C4-2B (cell line): ENCODE data around the gene DHX58.

ENCODE experiments used
- H3K27ac ChIP-seq: fragments of 450-650 bp; 2 replicates; pipeline ENCODE4 v1.5.1; 2017
- ZFX ChIP-seq: fragments of 450-650 bp; IDR thresholded peaks from 2 replicates; pipeline ENCODE4 v1.6.1; 2017
- TF ChIP-seq, protein P1 (sequence below): fragments of 450-650 bp; conservative IDR thresholded peaks from 2 replicates; pipeline ENCODE4 v1.5.1; 2017; ENCODE audit warnings: mild to moderate bottlenecking

The DHX58 gene

DNA sequence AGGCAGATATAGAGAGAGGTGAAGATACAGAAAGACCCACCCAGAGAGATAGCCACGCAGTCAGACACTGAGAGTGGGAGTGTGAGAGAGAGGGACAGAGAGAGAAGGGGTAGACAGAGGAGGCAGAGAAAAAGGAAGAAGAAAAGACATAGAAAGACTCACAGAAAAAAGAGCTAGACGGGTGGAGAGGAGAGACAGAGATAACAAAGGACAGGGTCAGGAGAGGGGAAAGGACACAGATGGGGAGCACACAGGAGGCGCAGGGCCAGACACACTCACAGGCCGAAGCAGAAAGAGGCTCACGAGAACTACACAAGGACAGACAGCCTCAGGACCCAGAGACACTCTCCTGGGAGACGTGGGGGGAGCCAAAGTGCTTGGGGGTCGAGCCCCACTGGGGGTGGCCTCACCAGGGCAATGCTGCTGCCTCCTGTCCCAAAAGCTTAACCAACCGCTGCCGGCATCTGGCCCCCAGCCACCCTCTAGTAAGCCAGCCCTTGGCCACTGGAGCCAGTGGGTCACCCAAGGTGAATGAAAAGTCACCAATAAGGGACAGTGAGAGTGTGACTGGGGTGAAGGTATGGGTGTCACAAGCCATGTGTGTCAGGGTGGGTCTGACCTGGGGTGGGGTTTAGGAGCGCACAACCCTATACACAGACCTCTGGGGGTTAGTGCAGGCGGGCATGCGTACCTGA, 18.0 kb downstream of the DHX58 start:
- TF ChIP-seq, protein P1, sequence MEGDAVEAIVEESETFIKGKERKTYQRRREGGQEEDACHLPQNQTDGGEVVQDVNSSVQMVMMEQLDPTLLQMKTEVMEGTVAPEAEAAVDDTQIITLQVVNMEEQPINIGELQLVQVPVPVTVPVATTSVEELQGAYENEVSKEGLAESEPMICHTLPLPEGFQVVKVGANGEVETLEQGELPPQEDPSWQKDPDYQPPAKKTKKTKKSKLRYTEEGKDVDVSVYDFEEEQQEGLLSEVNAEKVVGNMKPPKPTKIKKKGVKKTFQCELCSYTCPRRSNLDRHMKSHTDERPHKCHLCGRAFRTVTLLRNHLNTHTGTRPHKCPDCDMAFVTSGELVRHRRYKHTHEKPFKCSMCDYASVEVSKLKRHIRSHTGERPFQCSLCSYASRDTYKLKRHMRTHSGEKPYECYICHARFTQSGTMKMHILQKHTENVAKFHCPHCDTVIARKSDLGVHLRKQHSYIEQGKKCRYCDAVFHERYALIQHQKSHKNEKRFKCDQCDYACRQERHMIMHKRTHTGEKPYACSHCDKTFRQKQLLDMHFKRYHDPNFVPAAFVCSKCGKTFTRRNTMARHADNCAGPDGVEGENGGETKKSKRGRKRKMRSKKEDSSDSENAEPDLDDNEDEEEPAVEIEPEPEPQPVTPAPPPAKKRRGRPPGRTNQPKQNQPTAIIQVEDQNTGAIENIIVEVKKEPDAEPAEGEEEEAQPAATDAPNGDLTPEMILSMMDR: no peak
- TF ChIP-seq ZFX: no peak
- H3K27ac ChIP-seq: no peak overlapping the region

DNA sequence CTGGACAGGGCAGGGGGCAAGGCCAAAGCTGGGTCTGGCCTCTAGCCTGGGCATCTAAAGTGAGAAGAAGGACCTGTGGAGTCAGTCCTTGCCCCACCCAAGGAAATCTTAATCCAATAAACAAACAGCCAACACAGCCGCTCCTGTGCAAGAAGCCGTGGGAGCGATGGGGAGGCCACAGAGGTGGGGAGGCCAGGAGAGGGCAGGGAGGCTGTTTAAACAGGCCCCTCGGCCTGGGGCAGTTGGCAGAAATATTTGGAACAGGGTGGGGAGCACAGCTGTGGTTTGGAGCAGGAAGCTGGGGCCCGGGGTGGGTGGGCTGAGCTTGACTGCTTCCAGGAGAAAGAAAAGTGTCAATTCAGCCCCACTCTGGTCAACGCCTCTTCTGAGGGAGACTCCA, 19.6 kb downstream of the DHX58 start:
- TF ChIP-seq ZFX: no peak
- TF ChIP-seq, protein P1: no peak
- H3K27ac ChIP-seq: no peak overlapping the region

DNA sequence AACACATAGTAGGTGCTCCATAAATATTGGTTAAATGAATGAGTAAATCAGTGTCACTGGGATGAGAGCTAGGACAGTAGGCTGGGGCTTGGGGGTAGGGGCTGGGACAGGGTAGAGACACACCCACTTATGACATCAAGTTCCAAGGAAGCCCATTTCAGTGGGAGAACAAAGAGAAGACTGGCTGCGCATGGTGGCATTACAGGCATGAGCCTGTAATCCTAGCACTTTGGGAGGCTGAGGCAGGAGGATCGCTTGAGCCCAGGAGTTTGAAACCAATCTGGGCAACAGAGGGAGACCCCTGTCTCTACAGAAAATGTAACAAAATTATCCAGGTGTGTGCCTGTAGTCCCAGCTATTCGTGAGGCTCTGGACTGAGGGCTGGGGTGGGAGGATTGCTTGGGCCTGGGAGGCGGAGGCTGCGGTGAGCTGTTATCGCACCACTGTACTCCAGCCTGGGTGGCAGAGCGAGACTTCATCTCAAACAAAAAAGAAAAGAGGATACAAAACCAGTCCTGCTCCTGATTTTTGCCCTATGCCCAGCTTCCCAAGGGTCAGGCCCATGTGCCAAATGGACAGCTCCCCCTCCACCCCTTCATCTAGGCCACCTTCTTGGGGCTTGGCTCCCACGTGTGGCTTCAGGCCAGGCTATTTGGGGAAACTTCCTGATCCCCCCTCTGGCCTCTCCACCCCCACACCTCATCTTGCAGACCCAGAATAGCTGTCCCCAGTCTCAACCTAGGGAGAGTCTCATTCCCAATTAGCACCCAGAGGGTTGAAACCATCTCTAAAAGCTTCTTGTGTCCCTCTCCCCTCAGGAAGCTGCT, 21.3 kb downstream of the DHX58 start:
- TF ChIP-seq ZFX: no peak
- TF ChIP-seq, protein P1: no peak
- no peak overlapping the region for H3K27ac ChIP-seq

DNA sequence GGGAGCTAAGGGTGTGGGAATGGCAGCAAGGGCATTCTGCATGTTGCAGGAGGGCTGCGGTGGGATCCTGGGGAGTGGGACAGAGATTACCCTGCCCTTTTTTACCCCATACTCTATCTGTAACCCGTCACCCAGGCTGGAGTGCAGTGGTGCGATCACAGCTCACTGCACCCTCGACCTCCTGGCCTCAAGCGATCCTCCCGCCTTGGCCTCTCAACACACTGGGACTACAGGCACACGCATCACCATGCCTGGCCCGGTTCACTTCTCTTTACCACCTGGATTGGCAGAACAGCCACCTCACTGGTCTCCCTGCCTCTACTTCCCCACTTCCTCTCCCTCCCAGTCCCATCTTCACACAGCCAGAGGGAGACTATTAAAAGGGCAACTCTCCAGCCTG, 23.8 kb downstream of the DHX58 start:
- no peak overlapping the region for H3K27ac ChIP-seq
- TF ChIP-seq, protein P1: no peak
- no peak for TF ChIP-seq ZFX

DNA sequence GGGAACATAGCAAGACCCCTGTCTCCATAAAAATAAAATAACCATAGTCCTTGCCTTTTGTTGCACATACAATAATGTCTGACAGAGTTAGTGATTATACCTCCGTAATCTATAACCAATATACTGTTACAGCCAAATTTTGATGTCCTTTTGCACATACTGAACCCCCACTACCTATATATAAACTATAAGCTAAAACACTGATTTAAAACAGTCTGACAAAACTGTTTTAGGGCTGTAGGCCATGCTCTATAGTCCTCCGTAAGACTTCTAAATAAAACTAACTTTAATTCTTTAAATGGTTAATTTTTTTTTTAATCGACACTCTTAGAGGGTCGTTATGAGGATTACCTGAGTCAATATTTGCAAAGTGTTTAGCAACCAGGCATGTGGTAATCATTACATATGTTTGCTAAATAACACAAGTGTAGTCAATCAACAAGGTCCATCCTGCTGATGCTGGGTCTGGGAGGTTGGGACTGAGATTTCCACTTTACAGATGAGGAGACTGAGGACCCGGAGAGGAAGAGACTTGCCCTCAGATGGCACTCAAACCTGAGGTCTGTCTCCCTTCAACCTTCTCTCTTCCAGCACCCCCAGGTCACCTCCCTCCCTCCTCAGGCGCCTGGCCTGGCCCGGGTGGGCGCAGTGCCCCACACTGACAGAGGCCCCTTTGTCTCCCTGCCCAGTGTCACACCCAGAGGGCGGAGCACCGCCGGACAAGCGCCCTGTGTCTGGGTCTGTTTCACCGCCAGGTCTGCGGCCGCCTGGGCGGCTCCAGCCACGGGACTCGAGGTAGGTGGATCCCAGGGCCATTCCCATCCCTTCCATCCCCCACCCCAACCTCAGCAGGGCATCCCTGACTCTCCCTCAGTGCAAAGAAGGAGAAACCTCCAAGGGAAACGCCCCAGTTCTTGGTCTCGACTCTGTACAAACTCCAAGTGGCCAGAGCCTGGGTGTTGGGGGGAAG, 24.5 kb downstream of the DHX58 start:
- H3K27ac ChIP-seq: no peak overlapping the region
- TF ChIP-seq, protein P1: no peak

DNA sequence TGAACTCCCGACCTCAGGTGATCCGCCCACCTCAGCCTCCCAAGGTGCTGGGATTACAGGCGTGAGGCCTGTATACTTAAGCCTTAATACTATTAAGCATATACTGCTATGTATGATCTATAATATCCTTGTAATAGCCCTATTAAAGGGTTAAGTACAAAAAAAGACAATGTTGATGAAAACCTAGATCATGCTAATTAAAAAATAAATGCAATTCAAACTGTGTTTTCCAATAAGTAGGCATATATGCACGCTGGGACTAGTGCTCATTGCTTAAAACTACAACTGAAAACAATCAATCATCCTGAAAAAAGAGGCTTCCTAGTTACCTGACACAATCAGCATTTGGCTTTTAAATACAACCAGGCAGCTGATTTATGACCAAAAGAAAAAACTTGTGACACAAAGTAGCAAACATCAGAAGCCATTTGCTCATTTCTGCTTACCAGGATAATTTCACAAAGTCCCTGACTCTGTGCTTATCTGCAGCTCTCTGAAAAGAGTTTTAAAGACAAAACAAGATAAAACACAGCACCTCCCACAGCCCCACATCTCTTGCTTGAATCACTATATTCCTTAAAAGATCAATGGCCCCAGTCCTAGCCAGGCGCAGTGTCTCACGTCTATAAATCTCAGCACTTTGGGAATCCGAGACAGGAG, 25.3 kb downstream of the DHX58 start:
- TF ChIP-seq, protein P1: no peak
- TF ChIP-seq ZFX: no peak
- H3K27ac ChIP-seq: no peak overlapping the region
